ENCODE measurements around the gene ZFP64. TPM values are rescaled to one million over a fixed set of nuclear protein-coding genes. Genes with fewer than 3 reads are reported as not detected.
A peak's percentile ranks its signal among the peaks of the same experiment; 100 is the strongest.

ZFP64 gene
- total and polyA plus RNA-seq, 2 of the 4 experiments (the other 2 are of a cell fraction) = 14.3 to 17.1 TPM

GRCh38 chr20:52210037-52210990, 18.7 kb upstream of the ZFP64 start:
- H2AFZ ChIP-seq (replicated peaks; ENCODE audit: low read length, poor library complexity) = peak overlapping the region; percentile 46
- no peaks in the 10 kb centered on the region for H4K20me1 ChIP-seq (ENCODE audit: insufficient read depth, low read length)
- no peak overlapping the region for H2AK5ac ChIP-seq (ENCODE audit: low read depth, low read length)
- no peak overlapping the region for H3K9ac ChIP-seq (ENCODE audit: low read depth, low read length)
- ChIA-PET POLR2A (ENCODE audit: unreplicated experiment) (no interaction called here), CTCF (no interaction called here)
- H2BK5ac ChIP-seq (ENCODE audit: low read depth, low read length, poor library complexity, severe bottlenecking) = no peak overlapping the region
- H2AK9ac ChIP-seq (replicated peaks; ENCODE audit: low read depth, low read length, poor library complexity) = no peak overlapping the region
- H3K4me3 ChIP-seq (ENCODE audit: insufficient read depth, low read depth, low read length) = no peak overlapping the region
- no peaks in the 10 kb centered on the region for H3K36me3 ChIP-seq (ENCODE audit: control insufficient read depth, insufficient read depth, low read length)
- no peak overlapping the region for H4K5ac ChIP-seq (ENCODE audit: low read depth, low read length)
- H3K27ac ChIP-seq (ENCODE audit: insufficient read depth, low read length) = no peak overlapping the region
- intact Hi-C loops (cut with micrococcal nuclease) (no loop called here), in situ Hi-C loops (cut with MboI; ENCODE audit: low sequenced_read_pairs) (no loop called here), dilution Hi-C loops (cut with HindIII; ENCODE audit: low sequenced_read_pairs, unreplicated experiment) (no loop called here)
- H3K9me1 ChIP-seq (ENCODE audit: insufficient read depth, low read length) = no peaks in the 10 kb centered on the region
- no peak overlapping the region for H3K23ac ChIP-seq (ENCODE audit: low read depth, low read length)
- DNase-seq (no peak), ATAC-seq (ENCODE audit: low read depth) (no peak)
- no peak overlapping the region for H4K91ac ChIP-seq (ENCODE audit: insufficient read depth, low read depth, low read length)
- H3K79me1 ChIP-seq (ENCODE audit: low read depth in 1 of 2, low read length in 2 of 2) = no peaks in the 10 kb centered on the region
- no peak overlapping the region for H2BK20ac ChIP-seq (ENCODE audit: low read depth, low read length)
- no peak overlapping the region for H3K56ac ChIP-seq (ENCODE audit: extremely low read depth, insufficient read depth, low read length)
- H4K8ac ChIP-seq (ENCODE audit: low read depth in 2 of 2, low read length in 2 of 2) = no peak overlapping the region
- H2BK120ac ChIP-seq (ENCODE audit: low read depth, low read length) = no peak overlapping the region
- no peak overlapping the region for H2BK15ac ChIP-seq (ENCODE audit: low read depth, low read length)
- 94% methylated on average over 27 of the region's 39 CpGs; no CpG with 5 or more reads in 1 of the 2 experiments for WGBS, 2 experiments (ENCODE audit: extremely low coverage in 2 of 2, insufficient read length in 1 of 2)
- H3K4me2 ChIP-seq (ENCODE audit: low read depth, low read length) = no peak overlapping the region
- H3K4ac ChIP-seq (ENCODE audit: low read depth, low read length) = no peak overlapping the region
- H3K9me3 ChIP-seq (ENCODE audit: control insufficient read depth, insufficient read depth, low read length) = no peaks in the 10 kb centered on the region
- no peak overlapping the region for H3K18ac ChIP-seq (ENCODE audit: low read depth, low read length)
- peaks cover 3% of the 10 kb centered on the region; the same call in 1 of the 2 replicates for H3K27me3 ChIP-seq (ENCODE audit: control insufficient read depth, insufficient read depth, low read length)
- no peak overlapping the region for H3K14ac ChIP-seq (replicated peaks; ENCODE audit: low read depth, low read length)
- BruUV-seq (replicated peaks) = no TSS peak
- H3K4me1 ChIP-seq (ENCODE audit: control insufficient read depth, insufficient read depth, low read length) = no peaks in the 10 kb centered on the region
- TF ChIP-seq CTCF (conservative IDR thresholded peaks at IDR 0.05; ENCODE audit: low read depth, low read length) (no peak), NFE2L2 (IDR thresholded peaks at IDR 0.05; ENCODE audit: low read depth, low read length) (no peak), RAD21 (IDR thresholded peaks at IDR 0.05; ENCODE audit: low read length) (no peak), BHLHE40 (IDR thresholded peaks at IDR 0.05; ENCODE audit: low read depth, low read length) (no peak), CHD1 (IDR thresholded peaks at IDR 0.05; ENCODE audit: low read depth, low read length) (no peak), USF2 (IDR thresholded peaks at IDR 0.05; ENCODE audit: low read depth, low read length) (no peak), MAZ (IDR thresholded peaks at IDR 0.05; ENCODE audit: borderline replicate concordance, low read depth, low read length) (no peak), MAFK (IDR thresholded peaks at IDR 0.05; ENCODE audit: low read depth, low read length) (no peak), RFX5 (IDR thresholded peaks at IDR 0.05; ENCODE audit: low read depth, low read length) (no peak), SMC3 (IDR thresholded peaks at IDR 0.05; ENCODE audit: low read depth, low read length) (no peak), ELK1 (IDR thresholded peaks at IDR 0.05; ENCODE audit: borderline replicate concordance, low read depth, low read length) (no peak), MXI1 (IDR thresholded peaks at IDR 0.05; ENCODE audit: borderline replicate concordance, low read depth, low read length) (no peak), FOS (IDR thresholded peaks at IDR 0.05; ENCODE audit: low read depth, low read length) (no peak), POLR2A (IDR thresholded peaks at IDR 0.05; ENCODE audit: low read depth, low read length) (no peak), CEBPB (IDR thresholded peaks at IDR 0.05; ENCODE audit: low read depth, low read length) (no peak)

Data from IMR-90 (cell line).